ENCODE results near the gene GPR78. TPM values are rescaled to one million over a fixed set of nuclear protein-coding genes. Genes with fewer than 3 reads are reported as not detected.

GPR78 gene
- total RNA-seq, 1 donor from 2014 or later, result 0.09 TPM

GRCh38 chr4:8559524-8560264 is 20.5 kb upstream of the GPR78 start:
- no peak overlapping the region for H3K4me3 Mint-ChIP-seq
- no peak for DNase-seq (ENCODE audit: low spot score)
- no peak for TF ChIP-seq EZH2 (IDR thresholded peaks at IDR 0.05)
- no peak for TF ChIP-seq CTCF (IDR thresholded peaks at IDR 0.05)
- no peak for TF ChIP-seq EZH2phosphoT487 (IDR thresholded peaks at IDR 0.05)
- H3K36me3 ChIP-seq, result no peaks in the 10 kb centered on the region
- H3K79me2 ChIP-seq (ENCODE audit: low read depth), result no peaks in the 10 kb centered on the region
- no peaks in the 10 kb centered on the region for H3K4me1 Mint-ChIP-seq
- no peaks in the 10 kb centered on the region for H3K9me3 ChIP-seq (ENCODE audit: low read depth)
- H3K9me3 Mint-ChIP-seq, result no peaks in the 10 kb centered on the region
- peak overlapping the region; percentile 25 for H3K27ac Mint-ChIP-seq
- no peak overlapping the region for H3K4me2 ChIP-seq
- H3K27me3 ChIP-seq, result no peaks in the 10 kb centered on the region
- H3K4me3 ChIP-seq, result no peak overlapping the region
- H3K27me3 Mint-ChIP-seq (ENCODE audit: insufficient read depth, low read depth), result peaks cover 7% of the 10 kb centered on the region
- H3K4me1 ChIP-seq, result no peaks in the 10 kb centered on the region
- no peak overlapping the region for H3K9ac ChIP-seq
- no peaks in the 10 kb centered on the region for H4K20me1 ChIP-seq (ENCODE audit: low read depth)
- no peak overlapping the region for H3K27ac ChIP-seq
- no peak overlapping the region for H2AFZ ChIP-seq (replicated peaks)
- H3F3A ChIP-seq (ENCODE audit: low read depth), result no peaks in the 10 kb centered on the region
- H3K36me3 Mint-ChIP-seq, result no peaks in the 10 kb centered on the region

DNA sequence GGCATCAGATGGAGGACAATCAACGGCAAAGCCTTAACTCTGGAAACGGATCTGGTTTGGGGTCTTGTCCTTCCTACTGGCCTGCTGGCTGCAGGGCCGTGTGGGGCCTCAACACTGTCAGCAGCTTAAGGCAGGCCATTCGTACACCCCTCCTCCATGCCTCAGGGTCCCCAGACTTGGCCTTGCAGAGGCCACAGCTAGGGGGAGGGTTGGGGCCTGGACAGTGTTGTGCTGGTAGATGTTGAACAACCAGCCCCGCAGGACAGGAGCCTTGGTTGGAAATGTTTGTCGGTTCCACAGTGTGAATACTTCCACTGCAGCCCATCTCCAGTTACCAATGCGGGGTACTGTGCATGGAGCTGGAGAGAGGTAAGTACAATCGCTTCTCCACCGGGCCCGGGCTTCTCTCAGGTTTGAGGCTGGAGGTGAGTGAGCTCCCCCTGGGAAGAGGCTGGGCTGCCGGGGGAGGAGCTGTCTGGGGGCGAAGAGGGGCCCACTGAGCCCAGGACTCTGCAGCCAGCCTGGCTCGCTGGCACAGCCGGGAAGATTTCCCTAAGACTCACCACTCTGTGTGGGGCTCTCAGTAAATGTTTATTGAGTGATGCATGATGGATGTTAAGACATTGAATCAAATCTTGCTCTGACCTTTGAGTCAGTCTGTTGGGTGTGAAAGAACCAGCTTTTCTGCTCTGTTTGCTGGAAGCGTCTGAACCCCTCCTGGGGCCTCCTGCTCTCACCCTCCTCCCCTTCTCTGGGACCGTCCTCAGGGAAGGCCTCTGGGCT is 19.7 kb upstream of the GPR78 start:
- no peaks in the 10 kb centered on the region for H4K20me1 ChIP-seq (ENCODE audit: low read depth)
- Mint-ChIP-seq H3K9me3 (no peaks in the 10 kb centered on the region), H3K4me1 (no peaks in the 10 kb centered on the region), H3K27me3 (ENCODE audit: insufficient read depth, low read depth) (peaks cover 7% of the 10 kb centered on the region), H3K4me3 (no peak overlapping the region), H3K36me3 (no peaks in the 10 kb centered on the region), H3K27ac (no peak overlapping the region)
- no peaks in the 10 kb centered on the region for H3K27me3 ChIP-seq
- no peak for DNase-seq (ENCODE audit: low spot score)
- no peak for TF ChIP-seq CTCF (IDR thresholded peaks at IDR 0.05)
- no peak for TF ChIP-seq EZH2phosphoT487 (IDR thresholded peaks at IDR 0.05)
- TF ChIP-seq EZH2 (IDR thresholded peaks at IDR 0.05), result no peak
- H3K4me1 ChIP-seq, result no peaks in the 10 kb centered on the region
- no peak overlapping the region for H3K4me3 ChIP-seq
- no peaks in the 10 kb centered on the region for H3K9me3 ChIP-seq (ENCODE audit: low read depth)
- peak overlapping the region; percentile 1 for H2AFZ ChIP-seq (replicated peaks)
- no peaks in the 10 kb centered on the region for H3K79me2 ChIP-seq (ENCODE audit: low read depth)
- no peak overlapping the region for H3K4me2 ChIP-seq
- no peaks in the 10 kb centered on the region for H3K36me3 ChIP-seq
- no peak overlapping the region for H3K9ac ChIP-seq
- no peaks in the 10 kb centered on the region for H3F3A ChIP-seq (ENCODE audit: low read depth)
- H3K27ac ChIP-seq, result no peak overlapping the region

- Histone ChIP-seq H3K4me1 (peaks cover 6% of the 10 kb centered on the region), H3K4me2 (no peak overlapping the region), H3K4me3 (no peak overlapping the region), H3F3A (ENCODE audit: low read depth) (peaks cover 10% of the 10 kb centered on the region), H3K9me3 (ENCODE audit: low read depth) (no peaks in the 10 kb centered on the region), H3K27ac (no peak overlapping the region), H3K36me3 (no peaks in the 10 kb centered on the region), H3K9ac (no peak overlapping the region), H2AFZ (replicated peaks) (no peak overlapping the region), H4K20me1 (ENCODE audit: low read depth) (no peaks in the 10 kb centered on the region), H3K79me2 (ENCODE audit: low read depth) (no peaks in the 10 kb centered on the region), H3K27me3 (no peaks in the 10 kb centered on the region)
- Mint-ChIP-seq H3K27me3 (ENCODE audit: insufficient read depth, low read depth) (peaks cover 2% of the 10 kb centered on the region), H3K27ac (no peak overlapping the region), H3K4me3 (no peak overlapping the region), H3K4me1 (no peaks in the 10 kb centered on the region), H3K9me3 (no peaks in the 10 kb centered on the region), H3K36me3 (no peaks in the 10 kb centered on the region)
- DNase-seq (ENCODE audit: low spot score), result no peak
- TF ChIP-seq EZH2 (IDR thresholded peaks at IDR 0.05) (no peak), EZH2phosphoT487 (IDR thresholded peaks at IDR 0.05) (no peak), CTCF (IDR thresholded peaks at IDR 0.05) (no peak)
Observed at GRCh38 chr4:8564595-8564994, 15.6 kb upstream of the GPR78 start.

All from neural progenitor cell (in vitro differentiated cells).